Fibroblast of skin of left biceps (primary cell): ENCODE data around the gene ACAP1.

Experiments
- DNase-seq, 2 experiments: peaks; one replicate each; pipeline ENCODE4 v3.0.0-alpha.2; 2013; ENCODE audit warnings: low read depth in 2 of 2

Gene ACAP1

DNA sequence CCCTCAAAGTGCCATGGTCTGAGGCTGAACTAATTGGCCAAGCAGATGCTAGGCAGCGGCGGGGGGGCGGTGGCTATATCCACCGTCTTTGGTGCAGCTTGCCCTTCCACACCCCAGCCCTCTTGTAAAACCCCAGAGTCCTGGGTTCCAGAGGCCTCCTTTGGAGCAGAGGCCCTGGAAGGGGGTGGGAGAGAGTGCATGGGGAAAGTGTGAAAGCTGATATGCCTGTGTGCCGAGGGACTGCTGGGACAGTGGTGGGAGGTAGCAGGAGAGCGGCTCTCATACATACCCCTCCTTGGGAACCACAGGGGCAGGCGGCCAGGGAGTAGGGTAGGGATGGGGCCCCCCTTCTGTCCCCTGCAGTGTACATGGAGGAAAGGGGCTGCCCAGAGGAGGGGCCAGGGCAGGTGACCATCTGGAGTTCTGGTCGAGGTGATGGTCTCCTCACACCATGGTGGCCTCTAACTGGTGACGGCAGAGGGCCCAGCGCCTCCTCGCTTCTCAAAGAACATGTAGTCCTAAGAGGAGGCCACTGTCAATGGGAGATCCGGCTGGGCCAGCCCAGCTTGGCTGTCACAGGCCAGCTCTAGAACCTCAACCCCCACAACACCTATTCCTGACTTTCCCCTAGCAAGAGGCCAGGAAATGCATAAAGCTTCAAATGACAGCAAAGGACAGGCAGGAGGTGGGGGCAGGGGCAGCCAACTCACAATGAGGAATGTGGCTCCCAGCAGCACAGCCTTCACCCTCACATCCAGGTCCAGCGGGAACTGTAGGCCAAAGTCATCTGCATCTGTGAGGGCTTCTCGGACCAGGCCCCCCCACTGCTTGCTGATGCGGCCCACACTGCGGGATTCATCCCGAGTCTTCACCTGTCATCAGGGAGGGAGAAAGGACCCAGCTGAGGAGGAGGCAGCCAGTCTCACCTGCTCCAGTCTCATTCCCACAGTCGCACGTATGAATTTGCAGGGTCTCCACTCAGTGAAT lies 53.9 kb downstream of the ACAP1 start:
- DNase-seq: no peak

DNA sequence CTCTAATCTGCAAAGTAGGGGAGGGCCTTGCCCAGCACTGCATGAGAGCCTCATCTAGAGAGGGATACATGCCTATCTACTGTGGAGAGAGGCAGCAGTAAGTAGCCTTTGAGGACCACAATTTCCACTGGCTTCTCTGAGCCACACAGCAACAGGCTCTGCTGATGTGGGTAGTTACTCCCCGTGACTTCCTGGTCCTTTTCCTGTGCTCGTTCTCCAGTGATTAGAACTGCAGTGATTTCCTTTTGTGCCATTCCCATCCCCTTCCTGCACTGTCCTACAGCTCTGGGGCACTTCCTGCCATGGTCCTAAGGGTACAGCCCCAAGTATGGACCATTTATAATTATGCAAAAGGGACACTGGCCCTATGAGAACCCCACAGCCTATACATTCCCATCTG lies 55.0 kb downstream of the ACAP1 start:
- DNase-seq: no peak

DNA sequence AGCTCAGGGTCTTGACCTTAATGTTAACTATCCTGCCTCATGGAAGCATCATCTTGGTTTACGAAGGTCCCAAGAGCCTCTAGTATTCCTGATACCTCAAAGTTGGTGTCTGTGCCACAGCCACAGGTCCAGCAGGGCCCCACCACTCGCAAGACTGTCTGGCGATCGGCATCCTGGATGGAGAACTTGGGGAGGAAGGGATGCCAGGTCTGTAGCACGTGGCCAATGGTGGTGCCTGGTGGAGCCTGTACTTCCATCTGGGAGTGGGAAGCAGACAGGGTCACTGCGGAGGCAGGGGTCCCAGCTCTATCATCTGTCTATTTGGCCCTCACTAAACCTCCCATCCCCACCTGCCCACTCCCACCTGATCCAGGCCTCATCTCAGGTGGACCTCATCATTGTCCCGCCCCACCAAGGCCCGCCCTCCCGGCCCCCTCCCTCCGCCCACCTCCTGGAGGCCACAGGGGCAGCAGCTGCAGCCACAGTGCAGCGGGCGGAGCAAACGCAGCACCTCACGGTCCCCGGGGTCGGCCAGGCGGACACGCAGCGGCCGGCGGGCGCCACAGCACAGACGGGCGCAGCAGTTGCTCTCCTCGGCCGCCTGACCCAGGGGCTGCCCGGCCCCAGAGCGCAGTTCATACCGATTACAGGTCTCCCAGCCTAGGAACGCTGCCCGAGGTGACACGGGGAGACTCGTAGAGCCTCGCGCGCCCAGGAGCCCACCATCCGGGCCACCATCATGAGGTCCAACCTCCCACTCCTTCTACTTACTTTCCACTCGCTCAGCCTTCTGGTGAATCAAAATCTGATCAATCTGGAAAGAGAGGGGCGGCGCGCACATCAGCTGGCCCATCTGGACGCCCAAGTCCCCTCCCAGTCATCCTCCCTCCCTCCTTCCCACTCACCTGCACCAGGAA lies 56.6 kb downstream of the ACAP1 start:
- no peak for DNase-seq

DNA sequence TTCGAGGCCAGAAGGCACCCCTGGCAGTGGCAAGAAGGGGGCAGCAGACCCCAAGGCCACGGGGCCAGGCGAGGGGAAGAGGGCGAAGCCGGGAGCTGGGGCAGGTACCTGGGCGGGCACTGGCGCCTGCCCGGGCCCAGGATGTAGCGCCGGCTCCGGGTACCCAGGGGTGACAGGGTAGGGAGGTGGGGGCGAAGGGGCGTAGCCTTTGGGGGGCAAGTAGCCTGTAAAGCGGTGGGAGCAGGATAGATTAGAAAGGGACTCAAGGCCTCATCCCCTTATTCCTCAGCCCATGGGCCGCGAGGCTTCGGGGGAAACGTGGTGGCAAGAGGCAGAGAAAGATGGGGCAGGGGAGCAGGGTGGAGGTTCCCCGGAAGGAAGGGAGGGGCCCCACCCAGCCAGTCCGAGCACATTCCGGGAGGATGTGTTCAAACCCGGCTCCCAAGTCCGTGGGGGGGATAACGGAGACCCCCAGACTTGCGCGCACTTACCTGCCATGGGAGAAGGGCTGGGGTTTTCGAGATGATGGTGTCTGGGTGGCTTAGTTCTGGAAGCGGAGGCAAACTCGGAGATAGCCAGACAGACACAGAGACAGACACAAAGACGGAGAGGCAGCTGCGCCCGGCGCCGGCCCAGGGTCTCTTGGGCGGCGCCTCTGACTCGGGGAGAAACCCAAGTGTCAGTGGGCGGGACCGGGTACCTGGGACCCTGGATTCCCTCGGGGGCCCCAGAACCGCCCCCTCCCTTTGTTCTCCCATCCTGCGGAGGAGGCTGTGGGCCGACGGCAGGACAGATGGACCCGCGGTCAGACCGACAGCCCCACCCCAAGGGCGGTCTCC lies 57.5 kb downstream of the ACAP1 start:
- no peak for DNase-seq

DNA sequence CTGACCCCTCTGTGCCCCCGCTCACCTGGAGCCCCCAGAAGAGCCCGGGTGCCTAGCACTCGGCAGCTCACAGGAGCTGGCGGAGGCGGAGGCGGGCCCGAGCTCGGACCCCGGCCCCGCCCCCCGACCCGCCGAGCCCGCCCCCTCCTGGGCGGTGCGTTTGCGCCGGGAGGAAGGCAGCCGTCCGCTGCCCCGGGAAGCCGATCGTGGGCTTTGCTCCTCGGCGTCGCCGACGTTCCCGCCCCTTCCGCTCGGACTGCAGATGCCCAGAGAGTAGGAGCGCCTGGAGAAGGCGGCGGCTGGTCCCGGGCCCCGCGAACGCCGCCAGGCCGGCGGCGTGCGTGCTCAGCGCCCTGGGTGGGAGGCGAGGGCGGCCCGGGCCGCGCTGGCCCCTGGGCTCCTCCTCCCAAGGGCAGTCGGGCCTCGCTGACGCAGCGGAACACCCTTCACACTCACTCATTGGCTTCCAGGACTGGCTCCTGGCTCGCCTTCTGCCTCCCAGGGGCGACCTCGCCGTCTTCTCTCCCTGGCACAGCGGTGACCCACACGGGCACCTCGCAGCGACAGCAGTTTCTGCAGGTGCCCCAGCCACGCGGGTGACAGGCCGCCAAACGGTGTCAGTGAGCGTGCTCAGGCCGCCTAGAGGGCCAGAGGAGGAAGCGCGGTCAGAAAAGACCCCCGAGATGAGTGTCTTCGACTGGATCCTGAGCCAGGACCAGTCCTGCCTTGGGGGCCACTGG lies 58.3 kb downstream of the ACAP1 start, which contains the start of gene PLSCR3:
PLSCR3 (minus strand) TSS at position 74 of the 740 bp plus-strand sequence. CDS start 415 bp downstream, outside the sequence.
- DNase-seq: peak; percentile 40 to 52

DNA sequence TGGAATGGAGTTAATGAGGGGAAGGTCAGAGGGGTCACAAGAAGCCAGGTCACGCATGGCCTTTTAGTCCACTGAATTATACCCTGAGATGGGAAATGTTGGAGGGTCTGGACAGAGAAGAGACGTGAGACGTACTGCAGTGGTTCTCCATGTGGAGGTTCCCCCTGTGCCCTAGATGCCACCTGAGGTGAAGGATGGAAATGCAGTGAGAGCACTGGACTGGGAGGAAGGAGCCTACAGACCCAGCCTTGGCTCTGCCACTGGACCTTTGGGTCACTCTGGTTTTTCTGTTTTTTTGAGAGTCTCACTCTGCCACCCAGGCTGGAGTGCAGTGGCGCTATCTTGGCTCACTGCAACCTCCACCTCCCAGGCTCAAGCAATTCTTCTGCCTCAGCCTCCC lies 59.8 kb downstream of the ACAP1 start:
- DNase-seq: no peak

DNA sequence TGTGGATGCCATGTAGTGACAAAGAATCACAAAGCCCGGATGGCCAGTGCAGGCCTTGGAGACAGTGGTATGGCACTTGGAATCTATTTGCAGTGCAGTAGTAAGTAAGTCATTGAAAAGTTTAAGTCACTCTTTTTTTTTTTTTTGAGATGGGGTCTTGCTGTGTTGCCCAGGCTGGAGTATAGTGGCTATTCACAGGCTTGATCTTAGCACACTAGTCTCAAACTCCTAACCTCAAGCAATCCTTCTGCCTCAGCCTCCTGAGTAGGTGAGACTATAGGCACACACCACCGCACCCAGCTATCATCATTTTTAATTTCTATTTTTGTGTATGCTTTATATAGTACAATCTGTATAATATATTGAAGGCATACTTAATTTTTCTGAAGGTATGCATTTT lies 62.3 kb downstream of the ACAP1 start:
- DNase-seq: no peak
